Measurements from ENCODE around the gene ZPBP. TPM values are rescaled to one million over a fixed set of nuclear protein-coding genes. Genes with fewer than 3 reads are reported as not detected.

ZPBP gene
- total and polyA plus RNA-seq, 2 of the 4 experiments (the other 2 are of a cell fraction), result not detected

DNA sequence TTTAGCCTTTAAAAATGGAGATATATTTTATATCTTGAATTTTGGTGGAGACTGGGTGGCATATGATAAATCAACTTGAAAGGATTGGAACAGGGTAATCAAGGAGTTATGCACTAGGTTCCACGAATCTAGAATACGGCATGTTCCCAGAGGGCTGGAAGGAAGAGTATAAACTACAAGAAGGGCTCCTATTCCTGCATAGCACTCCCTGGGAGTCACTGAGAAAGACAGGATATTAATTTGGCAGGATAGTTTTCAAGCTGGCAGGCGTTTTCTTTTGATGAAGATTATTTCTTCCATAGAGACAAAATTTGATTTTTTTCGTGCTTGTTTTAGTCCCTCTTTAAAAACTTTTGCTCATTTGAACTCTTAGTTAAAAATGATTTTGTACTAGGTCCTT lies 199.9 kb downstream of the ZPBP start:
- dilution Hi-C loops (cut with HindIII; ENCODE audit: low sequenced_read_pairs, unreplicated experiment) (no loop called here), in situ Hi-C loops (cut with MboI; ENCODE audit: low sequenced_read_pairs) (no loop called here)

More for the DNA sequence above, 199.9 kb downstream of the ZPBP start:
- Histone ChIP-seq H3K4ac (ENCODE audit: low read depth, low read length) (no peak overlapping the region), H3K9me3 (ENCODE audit: control insufficient read depth, insufficient read depth, low read length) (peaks cover 5% of the 10 kb centered on the region), H3K56ac (ENCODE audit: extremely low read depth, insufficient read depth, low read length) (no peak overlapping the region), H3K18ac (ENCODE audit: low read depth, low read length) (no peak overlapping the region), H3K27me3 (ENCODE audit: control insufficient read depth, insufficient read depth, low read length) (no peaks in the 10 kb centered on the region), H4K91ac (ENCODE audit: insufficient read depth, low read depth, low read length) (no peak overlapping the region), H3K9ac (ENCODE audit: low read depth, low read length) (no peak overlapping the region), H4K5ac (ENCODE audit: low read depth, low read length) (no peak overlapping the region), H3K4me2 (ENCODE audit: low read depth, low read length) (no peak overlapping the region), H3K23ac (ENCODE audit: low read depth, low read length) (no peak overlapping the region), H4K8ac (ENCODE audit: low read depth in 2 of 2, low read length in 2 of 2) (no peak overlapping the region), H2BK5ac (ENCODE audit: low read depth, low read length, poor library complexity, severe bottlenecking) (no peak overlapping the region), H4K20me1 (ENCODE audit: insufficient read depth, low read length) (no peaks in the 10 kb centered on the region), H3K9me1 (ENCODE audit: insufficient read depth, low read length) (no peaks in the 10 kb centered on the region), H3K27ac (ENCODE audit: insufficient read depth, low read length) (no peak overlapping the region), H2AK5ac (ENCODE audit: low read depth, low read length) (no peak overlapping the region), H2AFZ (replicated peaks; ENCODE audit: low read length, poor library complexity) (no peak overlapping the region), H2BK15ac (ENCODE audit: low read depth, low read length) (no peak overlapping the region), H3K79me1 (ENCODE audit: low read depth in 1 of 2, low read length in 2 of 2) (no peaks in the 10 kb centered on the region), H3K36me3 (ENCODE audit: control insufficient read depth, insufficient read depth, low read length) (no peaks in the 10 kb centered on the region), H2AK9ac (replicated peaks; ENCODE audit: low read depth, low read length, poor library complexity) (no peak overlapping the region), H2BK20ac (ENCODE audit: low read depth, low read length) (no peak overlapping the region), H3K4me1 (ENCODE audit: control insufficient read depth, insufficient read depth, low read length) (no peaks in the 10 kb centered on the region), H2BK120ac (ENCODE audit: low read depth, low read length) (no peak overlapping the region), H3K4me3 (ENCODE audit: insufficient read depth, low read depth, low read length) (no peak overlapping the region), H3K14ac (replicated peaks; ENCODE audit: low read depth, low read length) (no peak overlapping the region)
- no peak for DNase-seq
- TF ChIP-seq RAD21 (IDR thresholded peaks at IDR 0.05; ENCODE audit: low read length) (no peak), SMC3 (IDR thresholded peaks at IDR 0.05; ENCODE audit: low read depth, low read length) (no peak), CEBPB (IDR thresholded peaks at IDR 0.05; ENCODE audit: low read depth, low read length) (no peak), CHD1 (IDR thresholded peaks at IDR 0.05; ENCODE audit: low read depth, low read length) (no peak), RCOR1 (IDR thresholded peaks at IDR 0.05; ENCODE audit: insufficient replicate concordance, low read length) (no peak), BHLHE40 (IDR thresholded peaks at IDR 0.05; ENCODE audit: low read depth, low read length) (no peak), POLR2A (IDR thresholded peaks at IDR 0.05; ENCODE audit: low read depth, low read length) (no peak), FOS (IDR thresholded peaks at IDR 0.05; ENCODE audit: low read depth, low read length) (no peak), MAZ (IDR thresholded peaks at IDR 0.05; ENCODE audit: borderline replicate concordance, low read depth, low read length) (no peak), MXI1 (IDR thresholded peaks at IDR 0.05; ENCODE audit: borderline replicate concordance, low read depth, low read length) (no peak), NFE2L2 (IDR thresholded peaks at IDR 0.05; ENCODE audit: low read depth, low read length) (no peak), RFX5 (IDR thresholded peaks at IDR 0.05; ENCODE audit: low read depth, low read length) (no peak), MAFK (IDR thresholded peaks at IDR 0.05; ENCODE audit: low read depth, low read length) (no peak)
- TF ChIP-seq, protein P1, sequence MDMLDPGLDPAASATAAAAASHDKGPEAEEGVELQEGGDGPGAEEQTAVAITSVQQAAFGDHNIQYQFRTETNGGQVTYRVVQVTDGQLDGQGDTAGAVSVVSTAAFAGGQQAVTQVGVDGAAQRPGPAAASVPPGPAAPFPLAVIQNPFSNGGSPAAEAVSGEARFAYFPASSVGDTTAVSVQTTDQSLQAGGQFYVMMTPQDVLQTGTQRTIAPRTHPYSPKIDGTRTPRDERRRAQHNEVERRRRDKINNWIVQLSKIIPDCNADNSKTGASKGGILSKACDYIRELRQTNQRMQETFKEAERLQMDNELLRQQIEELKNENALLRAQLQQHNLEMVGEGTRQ (IDR thresholded peaks at IDR 0.05; ENCODE audit: low read depth, low read length), result no peak
- TF ChIP-seq, protein P2, sequence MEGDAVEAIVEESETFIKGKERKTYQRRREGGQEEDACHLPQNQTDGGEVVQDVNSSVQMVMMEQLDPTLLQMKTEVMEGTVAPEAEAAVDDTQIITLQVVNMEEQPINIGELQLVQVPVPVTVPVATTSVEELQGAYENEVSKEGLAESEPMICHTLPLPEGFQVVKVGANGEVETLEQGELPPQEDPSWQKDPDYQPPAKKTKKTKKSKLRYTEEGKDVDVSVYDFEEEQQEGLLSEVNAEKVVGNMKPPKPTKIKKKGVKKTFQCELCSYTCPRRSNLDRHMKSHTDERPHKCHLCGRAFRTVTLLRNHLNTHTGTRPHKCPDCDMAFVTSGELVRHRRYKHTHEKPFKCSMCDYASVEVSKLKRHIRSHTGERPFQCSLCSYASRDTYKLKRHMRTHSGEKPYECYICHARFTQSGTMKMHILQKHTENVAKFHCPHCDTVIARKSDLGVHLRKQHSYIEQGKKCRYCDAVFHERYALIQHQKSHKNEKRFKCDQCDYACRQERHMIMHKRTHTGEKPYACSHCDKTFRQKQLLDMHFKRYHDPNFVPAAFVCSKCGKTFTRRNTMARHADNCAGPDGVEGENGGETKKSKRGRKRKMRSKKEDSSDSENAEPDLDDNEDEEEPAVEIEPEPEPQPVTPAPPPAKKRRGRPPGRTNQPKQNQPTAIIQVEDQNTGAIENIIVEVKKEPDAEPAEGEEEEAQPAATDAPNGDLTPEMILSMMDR (conservative IDR thresholded peaks at IDR 0.05; ENCODE audit: low read depth, low read length), result no peak
- TF ChIP-seq, protein P3, sequence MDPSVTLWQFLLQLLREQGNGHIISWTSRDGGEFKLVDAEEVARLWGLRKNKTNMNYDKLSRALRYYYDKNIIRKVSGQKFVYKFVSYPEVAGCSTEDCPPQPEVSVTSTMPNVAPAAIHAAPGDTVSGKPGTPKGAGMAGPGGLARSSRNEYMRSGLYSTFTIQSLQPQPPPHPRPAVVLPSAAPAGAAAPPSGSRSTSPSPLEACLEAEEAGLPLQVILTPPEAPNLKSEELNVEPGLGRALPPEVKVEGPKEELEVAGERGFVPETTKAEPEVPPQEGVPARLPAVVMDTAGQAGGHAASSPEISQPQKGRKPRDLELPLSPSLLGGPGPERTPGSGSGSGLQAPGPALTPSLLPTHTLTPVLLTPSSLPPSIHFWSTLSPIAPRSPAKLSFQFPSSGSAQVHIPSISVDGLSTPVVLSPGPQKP (IDR thresholded peaks at IDR 0.05; ENCODE audit: borderline replicate concordance, low read depth, low read length), result no peak
- ChIA-PET POLR2A (ENCODE audit: unreplicated experiment) (no interaction called here), CTCF (no interaction called here)
- no peak for ATAC-seq (ENCODE audit: low read depth)
- no CpG with 5 or more reads among the region's 4 CpGs for WGBS, 2 experiments (ENCODE audit: extremely low coverage in 2 of 2, insufficient read length in 1 of 2)
- intact Hi-C loops (cut with micrococcal nuclease), result no loop called here
- BruUV-seq (replicated peaks), result no TSS peak

Data from IMR-90 (cell line).